ENCODE results near the gene FRAS1.
A peak's percentile ranks its signal among the peaks of the same experiment; 100 is the strongest.

Gene FRAS1

GRCh38 chr4:78397292-78397630 lies 340.1 kb downstream of the FRAS1 start:
- H3K27ac ChIP-seq, result no peak overlapping the region

DNA sequence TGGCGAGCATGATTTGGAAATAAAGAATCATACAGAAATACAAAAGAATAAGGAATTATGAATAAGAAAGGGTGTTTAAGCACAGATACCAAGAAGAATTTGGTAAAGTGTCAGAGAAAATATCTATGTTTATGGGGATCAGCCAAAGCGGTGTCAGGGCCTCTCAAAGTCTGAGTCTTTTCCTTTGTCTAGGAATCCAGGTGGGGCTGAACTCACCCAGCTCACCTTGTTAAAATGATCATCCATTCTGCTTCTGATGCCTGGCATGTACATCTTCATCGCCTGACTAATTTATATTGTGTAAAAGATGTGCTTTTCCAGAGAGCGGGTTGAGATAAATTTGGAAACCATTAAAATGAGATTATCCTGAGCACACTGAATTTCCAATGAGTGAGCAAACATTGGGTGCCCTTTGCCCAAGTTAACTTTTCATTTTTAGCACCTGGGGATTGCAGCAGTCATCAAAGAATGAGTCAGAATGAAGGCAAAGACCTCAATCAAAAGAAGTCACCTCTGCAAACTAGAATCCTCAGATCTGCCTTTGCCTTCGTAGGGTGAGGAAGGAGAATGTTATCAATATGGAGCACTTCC lies 352.6 kb downstream of the FRAS1 start:
- no peaks in the 10 kb centered on the region for H3K36me3 ChIP-seq (ENCODE audit: insufficient read depth, low read length)
- no peak for DNase-seq (ENCODE audit: low read depth, low spot score)
- H3K27ac ChIP-seq, result no peak overlapping the region
- TF ChIP-seq EZH2 (IDR thresholded peaks at IDR 0.05) (no peak), POLR2AphosphoS5 (IDR thresholded peaks at IDR 0.05; ENCODE audit: borderline replicate concordance, low read depth, low read length) (no peak), FOXP2 (optimal IDR thresholded peaks at IDR 0.05; ENCODE audit: control extremely low read depth, extremely low read length, insufficient read depth) (no peak)
- H3K9me3 ChIP-seq (ENCODE audit: low read depth, low read length), result no peaks in the 10 kb centered on the region
- H3K4me3 ChIP-seq, result no peak overlapping the region
- no peak overlapping the region for H3K9ac ChIP-seq (ENCODE audit: insufficient read length)

More at GRCh38 chr4:78397292-78397630, 340.1 kb downstream of the FRAS1 start:
- Histone ChIP-seq H3K9ac (ENCODE audit: insufficient read length) (no peak overlapping the region), H3K9me3 (ENCODE audit: low read depth, low read length) (no peaks in the 10 kb centered on the region; the same call in 1 of the 2 replicates), H3K36me3 (ENCODE audit: insufficient read depth, low read length) (no peaks in the 10 kb centered on the region), H3K4me3 (no peak overlapping the region)
- DNase-seq (ENCODE audit: low read depth, low spot score), result no peak
- TF ChIP-seq POLR2AphosphoS5 (IDR thresholded peaks at IDR 0.05; ENCODE audit: borderline replicate concordance, low read depth, low read length), result no peak
- no peak for TF ChIP-seq FOXP2 (optimal IDR thresholded peaks at IDR 0.05; ENCODE audit: control extremely low read depth, extremely low read length, insufficient read depth)
- no peak for TF ChIP-seq EZH2 (IDR thresholded peaks at IDR 0.05)

DNA sequence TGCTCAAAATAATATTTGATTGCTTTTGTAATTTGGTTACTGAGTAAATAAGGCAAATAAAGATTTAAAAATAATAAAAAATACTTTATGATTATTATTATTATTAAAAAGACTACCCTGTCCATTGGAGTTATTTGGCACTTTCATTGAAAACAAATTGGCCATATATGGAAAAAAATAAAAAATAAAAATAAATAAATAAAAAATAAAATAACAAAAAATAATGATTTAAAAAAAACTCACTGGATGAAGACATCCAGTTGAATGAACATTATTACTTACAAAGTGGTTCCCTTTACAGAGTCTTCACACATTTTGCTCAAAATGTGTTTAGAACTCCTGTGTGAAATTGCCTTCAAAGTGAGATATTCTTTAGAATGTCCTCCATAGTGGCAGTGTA lies 353.1 kb downstream of the FRAS1 start:
- TF ChIP-seq FOXP2 (optimal IDR thresholded peaks at IDR 0.05; ENCODE audit: control extremely low read depth, extremely low read length, insufficient read depth), result no peak
- DNase-seq (ENCODE audit: low read depth, low spot score), result no peak
- Histone ChIP-seq H3K9ac (ENCODE audit: insufficient read length) (no peak overlapping the region), H3K9me3 (ENCODE audit: low read depth, low read length) (no peaks in the 10 kb centered on the region), H3K27ac (no peak overlapping the region), H3K4me3 (no peak overlapping the region), H3K36me3 (ENCODE audit: insufficient read depth, low read length) (no peaks in the 10 kb centered on the region)

DNA sequence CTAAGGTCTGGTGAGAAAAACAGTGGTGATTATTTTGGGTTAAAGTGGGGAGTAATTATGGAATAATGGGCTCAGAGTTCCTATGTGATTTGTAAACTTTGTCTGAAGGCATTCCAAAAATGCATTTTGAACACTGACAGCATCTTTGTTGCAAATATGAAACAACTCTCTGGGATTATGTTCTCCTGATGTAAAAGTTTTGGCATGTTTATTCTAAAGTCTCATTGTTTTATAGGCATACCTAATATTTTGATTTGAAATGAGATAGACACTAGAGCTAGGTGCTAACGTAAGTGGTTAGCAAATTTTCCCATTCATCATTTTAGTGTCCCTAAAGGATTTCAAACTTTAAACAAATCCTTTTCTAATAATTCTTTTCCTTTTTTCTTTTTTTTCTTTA lies 353.6 kb downstream of the FRAS1 start:
- Histone ChIP-seq H3K4me3 (no peak overlapping the region), H3K9me3 (ENCODE audit: low read depth, low read length) (no peaks in the 10 kb centered on the region), H3K27ac (no peak overlapping the region), H3K36me3 (ENCODE audit: insufficient read depth, low read length) (no peaks in the 10 kb centered on the region), H3K9ac (ENCODE audit: insufficient read length) (no peak overlapping the region)
- TF ChIP-seq EZH2 (IDR thresholded peaks at IDR 0.05) (no peak), POLR2AphosphoS5 (IDR thresholded peaks at IDR 0.05; ENCODE audit: borderline replicate concordance, low read depth, low read length) (no peak), FOXP2 (optimal IDR thresholded peaks at IDR 0.05; ENCODE audit: control extremely low read depth, extremely low read length, insufficient read depth) (no peak)
- DNase-seq (ENCODE audit: low read depth, low spot score), result no peak

GRCh38 chr4:78414116-78414515 lies 357.0 kb downstream of the FRAS1 start:
- DNase-seq (ENCODE audit: low read depth, low spot score), result peak; percentile 45
- Histone ChIP-seq H3K27ac (no peak overlapping the region), H3K36me3 (ENCODE audit: insufficient read depth, low read length) (no peaks in the 10 kb centered on the region), H3K4me3 (peak overlapping the region; percentile 37; the same call in 1 of the 2 replicates), H3K9ac (ENCODE audit: insufficient read length) (no peak overlapping the region), H3K9me3 (ENCODE audit: low read depth, low read length) (no peaks in the 10 kb centered on the region)
- TF ChIP-seq FOXP2 (optimal IDR thresholded peaks at IDR 0.05; ENCODE audit: control extremely low read depth, extremely low read length, insufficient read depth), result no peak
- TF ChIP-seq EZH2 (IDR thresholded peaks at IDR 0.05), result no peak
- TF ChIP-seq POLR2AphosphoS5 (IDR thresholded peaks at IDR 0.05; ENCODE audit: borderline replicate concordance, low read depth, low read length), result no peak

DNA sequence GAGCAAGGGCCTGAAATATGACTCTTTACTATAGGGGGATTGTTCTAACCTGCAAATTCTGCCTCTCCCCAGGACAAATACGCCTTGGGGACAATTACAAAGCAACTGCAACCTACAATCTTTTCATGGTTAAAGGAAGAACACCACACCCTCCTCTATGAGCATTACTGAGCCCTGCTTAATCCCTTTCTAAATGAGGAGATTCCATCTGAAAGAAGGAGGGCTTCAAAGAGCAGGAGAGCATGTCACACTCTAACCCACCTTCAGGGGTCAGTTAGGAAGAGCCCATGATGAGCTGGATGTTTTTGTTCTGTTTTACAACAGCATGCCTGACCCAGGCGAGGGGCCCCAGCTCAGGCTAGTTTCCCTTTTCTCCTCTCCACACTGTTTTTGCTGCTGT lies 360.5 kb downstream of the FRAS1 start:
- DNase-seq (ENCODE audit: low read depth, low spot score), result no peak
- Histone ChIP-seq H3K9ac (ENCODE audit: insufficient read length) (no peak overlapping the region), H3K4me3 (no peak overlapping the region), H3K27ac (no peak overlapping the region), H3K9me3 (ENCODE audit: low read depth, low read length) (no peaks in the 10 kb centered on the region), H3K36me3 (ENCODE audit: insufficient read depth, low read length) (no peaks in the 10 kb centered on the region)
- TF ChIP-seq FOXP2 (optimal IDR thresholded peaks at IDR 0.05; ENCODE audit: control extremely low read depth, extremely low read length, insufficient read depth) (no peak), POLR2AphosphoS5 (IDR thresholded peaks at IDR 0.05; ENCODE audit: borderline replicate concordance, low read depth, low read length) (no peak), EZH2 (IDR thresholded peaks at IDR 0.05) (no peak)

GRCh38 chr4:78418406-78418805 lies 361.3 kb downstream of the FRAS1 start:
- Histone ChIP-seq H3K4me3 (no peak overlapping the region), H3K9me3 (ENCODE audit: low read depth, low read length) (no peaks in the 10 kb centered on the region), H3K27ac (no peak overlapping the region), H3K36me3 (ENCODE audit: insufficient read depth, low read length) (no peaks in the 10 kb centered on the region), H3K9ac (ENCODE audit: insufficient read length) (no peak overlapping the region)
- TF ChIP-seq POLR2AphosphoS5 (IDR thresholded peaks at IDR 0.05; ENCODE audit: borderline replicate concordance, low read depth, low read length) (no peak), EZH2 (IDR thresholded peaks at IDR 0.05) (no peak), FOXP2 (optimal IDR thresholded peaks at IDR 0.05; ENCODE audit: control extremely low read depth, extremely low read length, insufficient read depth) (no peak)
- DNase-seq (ENCODE audit: low read depth, low spot score), result no peak

DNA sequence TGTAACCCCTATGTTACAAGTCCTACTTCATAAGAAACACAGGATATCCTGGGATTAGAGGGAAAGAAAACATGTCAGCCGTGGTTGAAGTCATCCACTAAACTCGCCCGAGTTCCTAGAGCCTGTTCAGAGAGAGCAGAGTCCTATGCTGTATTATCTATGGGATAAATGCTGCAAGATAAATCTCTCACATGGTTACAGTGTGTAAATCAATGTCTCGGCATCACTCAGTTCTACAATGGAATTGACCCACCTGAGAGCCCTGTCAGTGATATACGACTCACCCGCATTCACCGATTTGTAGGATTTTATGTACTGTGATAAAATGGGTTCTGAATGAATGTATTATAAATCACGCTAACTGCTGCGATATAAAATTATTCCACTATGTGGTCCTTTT lies 366.7 kb downstream of the FRAS1 start:
- no peak for DNase-seq (ENCODE audit: low read depth, low spot score)
- Histone ChIP-seq H3K9ac (ENCODE audit: insufficient read length) (no peak overlapping the region), H3K36me3 (ENCODE audit: insufficient read depth, low read length) (no peaks in the 10 kb centered on the region), H3K27ac (no peak overlapping the region), H3K4me3 (no peak overlapping the region), H3K9me3 (ENCODE audit: low read depth, low read length) (no peaks in the 10 kb centered on the region)
- TF ChIP-seq POLR2AphosphoS5 (IDR thresholded peaks at IDR 0.05; ENCODE audit: borderline replicate concordance, low read depth, low read length), result no peak
- TF ChIP-seq EZH2 (IDR thresholded peaks at IDR 0.05), result no peak
- TF ChIP-seq FOXP2 (optimal IDR thresholded peaks at IDR 0.05; ENCODE audit: control extremely low read depth, extremely low read length, insufficient read depth), result no peak

- H3K9ac ChIP-seq (ENCODE audit: insufficient read length), result no peak overlapping the region
- TF ChIP-seq POLR2AphosphoS5 (IDR thresholded peaks at IDR 0.05; ENCODE audit: borderline replicate concordance, low read depth, low read length) (no peak), FOXP2 (optimal IDR thresholded peaks at IDR 0.05; ENCODE audit: control extremely low read depth, extremely low read length, insufficient read depth) (no peak), EZH2 (IDR thresholded peaks at IDR 0.05) (no peak)
- no peak overlapping the region for H3K4me3 ChIP-seq
- H3K27ac ChIP-seq, result no peak overlapping the region
- H3K36me3 ChIP-seq (ENCODE audit: insufficient read depth, low read length), result no peaks in the 10 kb centered on the region
- DNase-seq (ENCODE audit: low read depth, low spot score), result no peak
- H3K9me3 ChIP-seq (ENCODE audit: low read depth, low read length), result no peaks in the 10 kb centered on the region
Observed at GRCh38 chr4:78424461-78424860, 367.3 kb downstream of the FRAS1 start.
